K562 (cell line): ENCODE data around the gene RARA. TPM values are rescaled to one million over a fixed set of nuclear protein-coding genes. Genes with fewer than 3 reads are reported as not detected.
A peak's percentile ranks its signal among the peaks of the same experiment; 100 is the strongest.

Experiments
- ATAC-seq: fragments of 200-7000 bp; cut with Tn5 transposase; 3 replicates; pipeline ENCODE4 v1.9.1; 2020; ENCODE audit warnings: moderate library complexity
- BruUV-seq: library from RNA; stranded (reverse); fragments of 400-500 nt; replicated peaks from 2 replicates; lab custom pipeline; 2021; lab: Mats Ljungman, UMichigan
- CTCF ChIA-PET: fragments of 300-600 bp; formaldehyde crosslinking; extraction: SDS; loops from one replicate; lab custom pipeline; 2021; ENCODE audit warnings: low intra/inter-chr PET ratio; lab: Yijun Ruan, JAX
- POLR2A ChIA-PET: fragments of 300-600, 350-650 bp; sonication (Branson Sonifier 250); formaldehyde crosslinking; extraction: SDS; loops from one replicate; lab custom pipeline; 2021; ENCODE audit warnings: antibody characterized with exemption, inconsistent platforms; lab: Yijun Ruan, JAX
- DNase-seq, 4 experiments: peaks; one replicate each; pipeline versions ENCODE4 v3.0.0 to v3.0.0-alpha.2; 2011 to 2018; ENCODE audit warnings: low spot score in 3 of 4, mixed read lengths in 3 of 4; ENCODE audit errors: extremely low read depth in 1 of 4
- FAIRE-seq: peaks from 2 replicates; lab custom pipeline; 2011; peaks lifted over from hg19 to GRCh38; lab: Jason Lieb, UNC
- H2AFZ ChIP-seq: 2 replicates; pipeline ENCODE4 v1.6.0; 2011; ENCODE audit warnings: low read depth, low read length, control low read depth, inconsistent platforms
- H3K27ac ChIP-seq: fragments of 200-600 bp; 3 replicates; pipeline ENCODE4 v1.8.0; 2011; ENCODE audit warnings: low read depth, mild to moderate bottlenecking, control low read depth, inconsistent platforms, low read length, moderate library complexity, mixed read lengths; ENCODE audit errors: extremely low read depth
- H3K27me3 ChIP-seq, 2 experiments: fragments of 300-600 bp in 1 of 2; 2 replicates in 1 of 2; 3 replicates in 1 of 2; pipeline versions ENCODE4 v1.6.0 to v1.8.0; 2011; ENCODE audit warnings: inconsistent platforms in 2 of 2, low read length in 2 of 2, mild to moderate bottlenecking in 1 of 2, mixed read lengths in 1 of 2, moderate library complexity in 1 of 2; ENCODE audit not compliant: control insufficient read depth in 2 of 2, insufficient read depth in 2 of 2
- H3K36me3 ChIP-seq: fragments of 300-600 bp; 3 replicates; pipeline ENCODE4 v1.8.0; 2011; ENCODE audit warnings: mild to moderate bottlenecking, low read length, inconsistent platforms; ENCODE audit not compliant: control insufficient read depth, insufficient read depth
- H3K4me1 ChIP-seq, 2 experiments: fragments of 200-600 bp in 1 of 2; replicated peaks in 1 of 2; 2 replicates in 1 of 2; 3 replicates in 1 of 2; pipeline versions ENCODE4 v1.5.1 to v1.8.0; 2011; ENCODE audit warnings: inconsistent platforms in 2 of 2, low read length in 2 of 2, mild to moderate bottlenecking in 1 of 2, mixed read lengths in 1 of 2, moderate library complexity in 1 of 2; ENCODE audit not compliant: control insufficient read depth in 2 of 2, insufficient read depth in 2 of 2
- H3K4me2 ChIP-seq: 2 replicates; pipeline ENCODE4 v1.6.1; 2011; ENCODE audit warnings: low read length, control low read depth, inconsistent platforms, mixed read lengths; ENCODE audit not compliant: insufficient read depth
- H3K4me3 ChIP-seq: fragments of 200-600 bp; sonication (generic), shearing (Covaris generic); 2 replicates; pipeline ENCODE4 v1.5.1; 2016; ENCODE audit warnings: control low read depth, inconsistent platforms
- H3K79me2 ChIP-seq: fragments of 200-600 bp; 3 replicates; pipeline ENCODE4 v1.8.0; 2011; ENCODE audit warnings: low read length, inconsistent platforms; ENCODE audit not compliant: control insufficient read depth, insufficient read depth
- H3K9ac ChIP-seq, 2 experiments: 2 replicates each; pipeline versions ENCODE4 v1.6.0 to v1.6.1; 2011; ENCODE audit warnings: low read depth in 2 of 2, low read length in 2 of 2, control low read depth in 1 of 2, inconsistent platforms in 1 of 2, mild to moderate bottlenecking in 1 of 2, mixed read lengths in 1 of 2; ENCODE audit not compliant: insufficient read depth in 1 of 2
- H3K9me1 ChIP-seq: one replicate; pipeline ENCODE4 v1.6.0; 2011; ENCODE audit warnings: inconsistent platforms, mild to moderate bottlenecking, low read length, moderate library complexity; ENCODE audit not compliant: control insufficient read depth, insufficient read depth
- H3K9me3 ChIP-seq: replicated peaks from 2 replicates; pipeline ENCODE4 v1.5.1; 2011; ENCODE audit warnings: low read depth, low read length, inconsistent platforms; ENCODE audit not compliant: control insufficient read depth, insufficient read depth
- H4K20me1 ChIP-seq: replicated peaks from 2 replicates; pipeline ENCODE4 v1.6.1; 2011; ENCODE audit warnings: low read length, inconsistent platforms, mixed read lengths; ENCODE audit not compliant: control insufficient read depth, insufficient read depth
- BACH1 ChIP-seq: fragments of 200-800 bp; sonication (Bioruptor generic); IDR thresholded peaks from 2 replicates; pipeline ENCODE4 v1.6.1; 2016; ENCODE audit warnings: missing genetic modification characterization, missing compliant biosample characterization
- CBX2 ChIP-seq: fragments of 200-600 bp; sonication (generic); IDR thresholded peaks from one replicate; pipeline ENCODE4 v1.6.1; 2012; ENCODE audit warnings: mild to moderate bottlenecking, low read length, inconsistent platforms; ENCODE audit not compliant: insufficient read depth, poor library complexity, severe bottlenecking
- EGR1 ChIP-seq: fragments of 450-650 bp; conservative IDR thresholded peaks from 2 replicates; pipeline ENCODE4 v1.6.1; 2017; ENCODE audit warnings: mild to moderate bottlenecking
- MYNN ChIP-seq, 2 experiments: sonication (generic); formaldehyde crosslinking in 1 of 2; IDR thresholded peaks; 2 replicates each; pipeline versions ENCODE4 v1.5.0 to v1.6.1; 2016 to 2020; ENCODE audit warnings: antibody characterized with exemption in 1 of 2, missing genetic modification reagents in 1 of 2
- NFIC ChIP-seq: fragments of 450-650 bp; IDR thresholded peaks from 2 replicates; pipeline ENCODE4 v1.6.1; 2017; ENCODE audit warnings: mild to moderate bottlenecking, inconsistent platforms
- NRF1 ChIP-seq, 2 experiments: fragments of 450-650 bp; IDR thresholded peaks in 1 of 2; conservative IDR thresholded peaks in 1 of 2; 2 replicates each; pipeline ENCODE4 v1.6.1; 2014; ENCODE audit warnings: mild to moderate bottlenecking in 2 of 2
- SPI1 ChIP-seq: IDR thresholded peaks from 2 replicates; pipeline ENCODE4 v1.6.1; 2011; ENCODE audit warnings: low read depth, low read length, control low read depth, borderline replicate concordance
- SRSF9 ChIP-seq: fragments of 200-400 bp; formaldehyde crosslinking; IDR thresholded peaks from 2 replicates; pipeline ENCODE4 v1.6.1; 2017; ENCODE audit warnings: low read depth, low read length, borderline replicate concordance
- VEZF1 ChIP-seq: fragments of 200-800 bp; sonication (Bioruptor generic); IDR thresholded peaks from 2 replicates; pipeline ENCODE4 v1.6.1; 2017; ENCODE audit warnings: missing genetic modification characterization, missing compliant biosample characterization
- ZBTB8A ChIP-seq: fragments of 450-650 bp; IDR thresholded peaks from 2 replicates; pipeline ENCODE4 v1.6.1; 2018; ENCODE audit warnings: mild to moderate bottlenecking, moderate library complexity; ENCODE audit not compliant: partially characterized antibody
- ZKSCAN1 ChIP-seq: fragments of 150-350 bp; IDR thresholded peaks from 2 replicates; pipeline ENCODE4 v1.6.1; 2016; ENCODE audit warnings: low read depth, low read length
- ZKSCAN8 ChIP-seq: fragments of 200-800 bp; sonication (Bioruptor generic); IDR thresholded peaks from 2 replicates; pipeline ENCODE4 v1.6.1; 2016; ENCODE audit warnings: missing genetic modification characterization, missing compliant biosample characterization
- ZNF347 ChIP-seq: fragments of 450-650 bp; formaldehyde crosslinking; IDR thresholded peaks from 2 replicates; pipeline ENCODE4 v1.4.0; 2020; ENCODE audit warnings: low read depth, mild to moderate bottlenecking, moderate library complexity
- WGBS: fragments of 100-300 bp; shearing (Covaris generic); methylation state at CpG from one replicate; pipeline ENCODE4 v1.1.6; 2016; ENCODE audit warnings: low coverage, mixed read lengths; ENCODE audit not compliant: insufficient coverage; ENCODE audit errors: missing lambda C conversion rate; 5-methylcytosine and 5-hydroxymethylcytosine counted together
- in situ Hi-C: fragments of 300-500 bp; cut with MboI; formaldehyde crosslinking; loops from 4 replicates; pipeline ENCODE4 v1.15.0; 2018; ENCODE audit warnings: inconsistent platforms, mixed read lengths
- intact Hi-C: fragments of 100-400 bp; cut with micrococcal nuclease; formaldehyde crosslinking; loops from 2 replicates; pipeline ENCODE4 v1.14.2; 2022
- polyA plus RNA-seq, 8 experiments: library from polyadenylated mRNA; depleted of rRNA in 4 of 8; stranded (reverse) in 5 of 8; unstranded in 3 of 8; fragments of >200 nt; fragmentation: Nextera tagmentation in 2 of 8; fragmentation: Illumina TruSeq in 1 of 8; extraction: Ambion mirVana in 2 of 8; extraction: Trizol in 1 of 8; gene quantifications; 2 replicates each; pipeline versions ENCODE4 v1.2.1 to v1.2.3, GENCODE V29; 2011 to 2014; ENCODE audit warnings: inconsistent platforms in 1 of 8, missing spikeins in 1 of 8
- total RNA-seq, 7 experiments: library from RNA; depleted of rRNA in 6 of 7; stranded (reverse); fragments of >200 nt in 6 of 7; fragmentation: Illumina TruSeq in 2 of 7; extraction: Trizol in 2 of 7; gene quantifications; 2 replicates each; pipeline versions ENCODE4 v1.2.1 to v1.2.3, GENCODE V29; 2011 to 2021; ENCODE audit warnings: low replicate concordance in 1 of 7
- TF ChIP-seq, protein P1 (sequence below): sonication (generic); formaldehyde crosslinking; IDR thresholded peaks from 2 replicates; pipeline ENCODE4 v1.5.0; 2020; ENCODE audit warnings: missing genetic modification reagents

Gene RARA
- total and polyA plus RNA-seq, 9 of the 15 experiments (the other 6 are each of a cell fraction or from before 2014, with no cell fraction given) = 0.10 to 28.0 (median 7.9) TPM

DNA sequence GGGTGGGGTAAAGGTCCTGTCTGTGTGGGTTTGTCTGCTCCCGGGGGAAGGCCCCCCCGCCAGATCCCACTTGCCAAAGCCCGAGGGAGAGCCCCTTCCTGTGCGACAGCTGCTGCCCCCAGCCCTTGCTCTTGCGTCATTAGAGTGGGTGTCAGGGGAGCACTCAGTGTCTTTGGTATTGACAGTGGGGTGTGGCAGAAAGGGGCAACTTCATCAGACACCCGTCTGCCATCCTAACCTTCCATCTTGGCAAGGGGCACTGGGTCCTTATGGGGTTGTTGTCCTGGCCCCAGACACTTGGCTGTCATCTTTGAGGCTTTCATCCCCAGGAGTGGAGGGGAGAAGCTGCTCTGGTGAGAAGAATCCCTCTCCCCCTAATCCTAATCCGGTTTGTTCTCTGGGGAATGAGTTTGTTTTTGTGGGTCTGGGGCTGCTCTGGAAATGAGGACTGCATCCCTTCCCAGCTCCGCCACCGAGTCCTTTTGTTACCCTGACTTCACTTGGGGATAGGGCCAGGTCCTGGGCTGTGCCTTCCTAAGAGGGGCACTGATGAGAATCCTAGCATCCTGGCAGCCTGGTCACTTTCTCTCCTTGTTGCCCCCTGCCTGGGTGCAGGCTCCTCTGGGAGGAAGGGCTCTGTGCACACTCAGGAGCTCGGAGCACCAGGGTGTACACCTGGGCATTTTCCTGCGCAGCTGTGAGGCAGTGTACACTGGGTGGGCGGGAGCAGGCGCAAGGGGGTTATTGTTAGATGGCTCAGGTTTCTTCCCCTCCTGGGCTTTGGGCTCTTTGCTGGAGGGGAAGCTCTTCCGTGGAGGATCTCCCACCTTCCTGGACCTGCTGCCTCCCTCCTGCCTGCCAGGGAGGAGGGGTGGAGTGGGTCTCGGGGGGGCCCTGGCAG, 34.5 kb downstream of the RARA start:
- Histone ChIP-seq H3K36me3 (peaks cover 28% of the 10 kb centered on the region; the same call in 1 of the 3 replicates), H3K9ac (peak overlapping the region; percentile 70 to 89), H3K9me1 (no peaks in the 10 kb centered on the region), H2AFZ (no peak overlapping the region), H3K4me3 (peak overlapping the region; percentile 60), H3K27ac (peak overlapping the region; percentile 91; the same call in 2 of the 3 replicates), H4K20me1 (no peaks in the 10 kb centered on the region; the same call in 1 of the 2 replicates), H3K4me1 (peaks cover 50 to 63% of the 10 kb centered on the region in 2 experiments), H3K79me2 (peaks cover 63% of the 10 kb centered on the region), H3K27me3 (no peaks in the 10 kb centered on the region), H3K9me3 (no peaks in the 10 kb centered on the region), H3K4me2 (peak overlapping the region; percentile 83)
- peak; percentile 35 for TF ChIP-seq VEZF1
- TF ChIP-seq, protein P1, sequence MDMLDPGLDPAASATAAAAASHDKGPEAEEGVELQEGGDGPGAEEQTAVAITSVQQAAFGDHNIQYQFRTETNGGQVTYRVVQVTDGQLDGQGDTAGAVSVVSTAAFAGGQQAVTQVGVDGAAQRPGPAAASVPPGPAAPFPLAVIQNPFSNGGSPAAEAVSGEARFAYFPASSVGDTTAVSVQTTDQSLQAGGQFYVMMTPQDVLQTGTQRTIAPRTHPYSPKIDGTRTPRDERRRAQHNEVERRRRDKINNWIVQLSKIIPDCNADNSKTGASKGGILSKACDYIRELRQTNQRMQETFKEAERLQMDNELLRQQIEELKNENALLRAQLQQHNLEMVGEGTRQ (CRISPR knock-in tag) = no peak
- TF ChIP-seq CBX2 = no peak
- no peak for TF ChIP-seq ZBTB8A
- no peak for TF ChIP-seq ZNF347 (CRISPR knock-in tag)
- TF ChIP-seq SRSF9 = no peak
- TF ChIP-seq ZKSCAN8 (CRISPR knock-in tag) = no peak
- TF ChIP-seq NFIC = no peak
- no peak for TF ChIP-seq MYNN (IDR thresholded peaks at IDR 0.05)
- TF ChIP-seq MYNN (CRISPR knock-in tag; IDR thresholded peaks at IDR 0.05) = no peak
- TF ChIP-seq BACH1 (tag) = no peak
- TF ChIP-seq NRF1 (conservative IDR thresholded peaks at IDR 0.05 in 1 of 2, IDR thresholded peaks at IDR 0.05 in 1 of 2) = peak in 1 of 2 experiments; percentile 23; a peak in 1 of 4 replicates
- TF ChIP-seq ZKSCAN1 = no peak
- TF ChIP-seq EGR1 = peak; percentile 1; the same call in 1 of the 2 replicates
- no peak for TF ChIP-seq SPI1
- no peak for DNase-seq
- in situ Hi-C loops = no loop called here
- intact Hi-C loops = loop anchor here (5.0 kb wide), 1 partner anchor 36 kb away; the partner anchor contains the start of gene RARA
- ChIA-PET POLR2A (interaction anchor here (0.9 to 1.5 kb wide), 5 partner anchors 11 to 54 kb away, joined by 3 to 5 read pairs (median 3); no protein-coding TSS in a partner anchor), CTCF (no interaction called here)
- no peak for ATAC-seq
- 52% methylated on average over 15 of the region's 15 CpGs for WGBS
- TSS peak; percentile 43 for BruUV-seq
- no peak for FAIRE-seq
